Measurements from ENCODE around the gene ENTPD2. TPM values are rescaled to one million over a fixed set of nuclear protein-coding genes. Genes with fewer than 3 reads are reported as not detected.
A peak's percentile ranks its signal among the peaks of the same experiment; 100 is the strongest.

The ENTPD2 gene
- total and polyA plus RNA-seq, 2 donors (not counting 1 experiment from before 2014, with no cell fraction given) = not detected

- Histone ChIP-seq H3K27ac (ENCODE audit: low read length in 2 of 2) (peak overlapping the region; percentile 88 to 97), H3K9me3 (ENCODE audit: control extremely low read depth in 1 of 3, control insufficient read depth in 2 of 3, insufficient read depth in 1 of 3, low read length in 2 of 3) (no peaks in the 10 kb centered on the region), H3K4me1 (ENCODE audit: control insufficient read depth in 2 of 2, insufficient read depth in 2 of 2, low read length in 2 of 2) (peaks cover 18 to 41% of the 10 kb centered on the region in 2 donors), H4K20me1 (ENCODE audit: control insufficient read depth, insufficient read depth, low read length, poor library complexity, severe bottlenecking) (no peaks in the 10 kb centered on the region), H3K36me3 (replicated peaks in 1 of 2; ENCODE audit: control extremely low read depth in 1 of 2, control insufficient read depth in 1 of 2, extremely low read depth in 1 of 2, insufficient read depth in 2 of 2, low read length in 1 of 2) (peaks cover 0 to 20% of the 10 kb centered on the region in 2 experiments), H3K79me2 (ENCODE audit: control insufficient read depth, insufficient read depth, low read length) (peaks cover 24% of the 10 kb centered on the region), H3K4me2 (replicated peaks; ENCODE audit: low read depth, low read length, poor library complexity, severe bottlenecking) (peak overlapping the region; percentile 96), H3K4me3 (ENCODE audit: control extremely low read depth in 1 of 5, extremely low read depth in 1 of 5, insufficient read depth in 1 of 5, low read depth in 2 of 5, low read length in 4 of 5) (peak overlapping the region; percentile 26 to 74 (median 71)), H3K9ac (ENCODE audit: low read length) (peak overlapping the region; percentile 96), H2AFZ (ENCODE audit: insufficient read depth, low read depth, low read length, poor library complexity, severe bottlenecking) (peak overlapping the region; percentile 76), H3K27me3 (replicated peaks in 1 of 4; ENCODE audit: control extremely low read depth in 1 of 4, control insufficient read depth in 3 of 4, insufficient read depth in 4 of 4, low read length in 3 of 4) (no peaks in the 10 kb centered on the region)
- CTCF ChIA-PET = interaction anchor here (0.7 to 2.8 kb wide), 11 partner anchors 10 to 295 kb away, joined by 3 to 19 read pairs (median 9); partner anchors contain the start of genes NPDC1, RNF224, SAPCD2 and TMEM141
- no peaks in the 10 kb centered on the region for H3K27me3 Mint-ChIP-seq
- POLR2A ChIA-PET = interaction anchor here (0.6 to 2.8 kb wide), 15 partner anchors 9 to 376 kb away, joined by 3 to 19 read pairs (median 5); partner anchors contain the start of genes NELFB, SAPCD2, SSNA1 and UAP1L1
- intact Hi-C loops (cut with micrococcal nuclease) = loop anchor here (1.0 to 5.0 kb wide), 6 partner anchors 9 to 603 kb away; partner anchors contain the start of genes DPP7, SAPCD2, SEC16A and TMEM141
- H3K27ac Mint-ChIP-seq = peak overlapping the region; percentile 98
- H3K4me1 Mint-ChIP-seq = peaks cover 40% of the 10 kb centered on the region
- TF ChIP-seq CTCF (IDR thresholded peaks at IDR 0.05) (no peak), EZH2 (IDR thresholded peaks at IDR 0.05; ENCODE audit: borderline replicate concordance, insufficient read depth, low read depth, low read length, poor library complexity, severe bottlenecking) (no peak)
- H3K4me3 Mint-ChIP-seq = peak overlapping the region; percentile 97
- peak; percentile 0 for ATAC-seq (ENCODE audit: low read depth)
- no peaks in the 10 kb centered on the region for H3K9me3 Mint-ChIP-seq (ENCODE audit: insufficient read depth)
- no peak for DNase-seq
- WGBS (ENCODE audit: insufficient coverage) = under 1% methylated on average over 58 of the region's 58 CpGs
Observed at GRCh38 chr9:137085920-137086530, 32.2 kb upstream of the ENTPD2 start.

GRCh38 chr9:137084526-137084925 lies 30.7 kb upstream of the ENTPD2 start:
- Histone ChIP-seq H3K79me2 (ENCODE audit: control insufficient read depth, insufficient read depth, low read length) (peaks cover 18% of the 10 kb centered on the region), H4K20me1 (ENCODE audit: control insufficient read depth, insufficient read depth, low read length, poor library complexity, severe bottlenecking) (peaks cover 9% of the 10 kb centered on the region), H3K9me3 (ENCODE audit: control extremely low read depth in 1 of 3, control insufficient read depth in 2 of 3, insufficient read depth in 1 of 3, low read length in 2 of 3) (no peaks in the 10 kb centered on the region), H2AFZ (ENCODE audit: insufficient read depth, low read depth, low read length, poor library complexity, severe bottlenecking) (no peak overlapping the region), H3K27me3 (replicated peaks in 1 of 4; ENCODE audit: control extremely low read depth in 1 of 4, control insufficient read depth in 3 of 4, insufficient read depth in 4 of 4, low read length in 3 of 4) (no peaks in the 10 kb centered on the region), H3K9ac (ENCODE audit: low read length) (no peak overlapping the region), H3K4me1 (ENCODE audit: control insufficient read depth in 2 of 2, insufficient read depth in 2 of 2, low read length in 2 of 2) (peaks cover 18 to 41% of the 10 kb centered on the region in 2 donors), H3K4me2 (replicated peaks; ENCODE audit: low read depth, low read length, poor library complexity, severe bottlenecking) (no peak overlapping the region), H3K4me3 (ENCODE audit: control extremely low read depth in 1 of 5, extremely low read depth in 1 of 5, insufficient read depth in 1 of 5, low read depth in 2 of 5, low read length in 4 of 5) (no peak overlapping the region), H3K36me3 (replicated peaks in 1 of 2; ENCODE audit: control extremely low read depth in 1 of 2, control insufficient read depth in 1 of 2, extremely low read depth in 1 of 2, insufficient read depth in 2 of 2, low read length in 1 of 2) (peaks cover 0 to 28% of the 10 kb centered on the region in 2 experiments), H3K27ac (ENCODE audit: low read length in 2 of 2) (no peak overlapping the region)
- no peak for DNase-seq
- ChIA-PET POLR2A (interaction anchor here (0.7 to 2.8 kb wide), 3 partner anchors 15 to 466 kb away, joined by 6 to 19 read pairs (median 8); partner anchors contain the start of gene SAPCD2), CTCF (interaction anchor here (0.6 to 2.7 kb wide), 8 partner anchors 8 to 152 kb away, joined by 3 to 19 read pairs (median 4); partner anchors contain the start of genes SAPCD2 and UAP1L1)
- no peaks in the 10 kb centered on the region for H3K9me3 Mint-ChIP-seq (ENCODE audit: insufficient read depth)
- TF ChIP-seq CTCF (IDR thresholded peaks at IDR 0.05) (no peak), EZH2 (IDR thresholded peaks at IDR 0.05; ENCODE audit: borderline replicate concordance, insufficient read depth, low read depth, low read length, poor library complexity, severe bottlenecking) (no peak)
- H3K4me3 Mint-ChIP-seq = no peak overlapping the region
- peaks cover 44% of the 10 kb centered on the region for H3K4me1 Mint-ChIP-seq
- ATAC-seq (ENCODE audit: low read depth) = no peak
- intact Hi-C loops (cut with micrococcal nuclease) = no loop called here
- no peaks in the 10 kb centered on the region for H3K27me3 Mint-ChIP-seq
- 88% methylated on average over 7 of the region's 9 CpGs for WGBS (ENCODE audit: insufficient coverage)
- H3K27ac Mint-ChIP-seq = peak overlapping the region; percentile 32
